DMS53 treated with DMSO at 0.1 percent for 48 hours (cell line): ENCODE data around the gene ALG1.
"Not testable (repeated sequence)": the region's sequence is repeated elsewhere in the genome, so short reads cannot be mapped to it uniquely, and the experiment has no call there.

Experiments used
- DNase-seq: peaks from one replicate; lab custom pipeline; 2025; ENCODE audit not compliant: unreplicated experiment; lab: John Stamatoyannopoulos, UW

Gene ALG1

DNA sequence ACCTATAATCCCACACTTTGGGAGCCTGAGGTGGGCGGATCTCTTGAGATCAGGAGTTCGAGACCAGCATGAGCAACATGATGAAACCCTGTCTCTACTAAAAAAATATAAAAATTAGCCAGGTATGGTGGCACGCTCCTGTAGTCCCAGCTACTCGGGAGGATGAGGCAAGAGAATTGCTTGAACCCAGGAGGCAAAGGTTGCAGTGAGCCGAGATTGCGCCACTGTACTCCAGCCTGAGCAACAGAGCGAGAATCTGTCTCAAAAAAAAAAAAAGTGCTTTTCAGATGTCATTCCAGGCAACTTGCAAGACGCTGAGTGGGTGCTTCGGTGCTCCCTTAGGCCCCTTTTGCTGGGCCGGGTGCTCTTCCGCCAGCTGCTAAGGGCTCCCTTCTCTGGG, 27.1 kb upstream of the ALG1 start:
- DNase-seq = not testable (repeated sequence)

GRCh38 chr16:5045499-5046115, 26.0 kb upstream of the ALG1 start:
- no peak for DNase-seq

DNA sequence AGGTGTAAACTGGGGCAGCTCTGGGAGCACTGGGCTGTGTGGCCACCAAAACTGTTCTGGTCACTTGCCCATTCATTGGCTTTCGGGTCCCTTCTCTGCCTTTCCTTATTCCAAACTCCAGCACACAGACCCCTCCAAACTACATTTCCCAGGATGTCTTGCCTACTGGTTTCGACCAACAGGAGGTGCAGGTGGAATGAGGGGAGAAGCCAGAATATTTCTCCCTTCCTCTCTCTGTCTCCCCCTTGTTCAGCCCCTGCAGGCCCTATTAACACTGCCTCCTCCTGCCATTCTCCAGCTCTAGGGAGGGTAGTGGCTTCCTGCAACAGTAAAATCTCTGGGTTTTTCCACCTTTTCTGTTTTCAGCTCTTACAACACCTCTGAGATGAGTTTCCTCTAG, 24.7 kb upstream of the ALG1 start:
- DNase-seq = no peak

DNA sequence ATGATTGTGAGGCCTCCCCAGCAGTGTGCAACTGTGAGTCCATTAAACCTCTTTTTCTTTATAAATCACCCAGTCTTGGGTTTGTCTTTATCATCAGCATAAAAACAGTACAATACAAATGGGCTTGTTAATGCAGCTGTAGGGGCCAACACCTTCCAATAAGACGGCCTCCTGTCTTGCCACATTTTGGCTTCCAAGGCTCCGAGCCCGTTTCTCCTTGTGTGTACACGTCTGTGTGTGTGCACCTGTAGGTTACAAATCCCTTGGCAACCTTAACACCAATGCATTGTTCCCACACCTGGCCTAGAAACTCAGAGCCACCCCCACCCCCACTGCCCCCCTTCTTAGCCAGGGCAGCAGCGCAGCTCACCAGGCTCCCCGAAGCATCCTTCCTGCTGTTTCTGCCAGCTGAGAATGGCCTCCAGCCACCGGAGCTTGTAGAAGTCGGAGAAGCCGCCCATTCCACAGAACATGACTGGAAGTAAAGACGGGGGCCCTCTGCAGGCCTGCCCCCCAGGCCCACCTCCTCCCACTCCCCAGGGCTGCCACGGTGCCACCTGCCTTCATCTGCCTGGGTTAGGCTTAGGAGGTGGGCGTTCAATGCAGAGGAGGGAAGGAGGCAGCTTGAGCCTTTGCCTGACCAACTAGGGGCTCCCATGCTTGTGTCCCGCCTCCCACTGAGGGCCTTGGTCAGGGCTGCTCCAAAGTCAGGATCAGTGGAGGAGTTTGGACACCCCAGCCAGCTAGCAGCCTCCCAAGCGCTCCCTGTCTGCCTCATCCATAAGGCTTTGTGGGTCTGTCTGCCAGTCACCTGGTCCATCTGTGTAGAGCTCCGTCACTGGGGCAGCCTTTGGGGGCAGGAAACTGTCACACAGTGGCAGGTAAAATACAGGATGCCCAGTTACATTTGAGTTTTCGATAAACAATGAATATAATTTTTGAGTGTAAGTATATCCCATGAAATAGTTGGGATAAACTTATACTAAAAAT, 16.5 kb upstream of the ALG1 start:
- DNase-seq = no peak

- no peak for DNase-seq
Measured at GRCh38 chr16:5056352-5056751, 15.3 kb upstream of the ALG1 start.

DNA sequence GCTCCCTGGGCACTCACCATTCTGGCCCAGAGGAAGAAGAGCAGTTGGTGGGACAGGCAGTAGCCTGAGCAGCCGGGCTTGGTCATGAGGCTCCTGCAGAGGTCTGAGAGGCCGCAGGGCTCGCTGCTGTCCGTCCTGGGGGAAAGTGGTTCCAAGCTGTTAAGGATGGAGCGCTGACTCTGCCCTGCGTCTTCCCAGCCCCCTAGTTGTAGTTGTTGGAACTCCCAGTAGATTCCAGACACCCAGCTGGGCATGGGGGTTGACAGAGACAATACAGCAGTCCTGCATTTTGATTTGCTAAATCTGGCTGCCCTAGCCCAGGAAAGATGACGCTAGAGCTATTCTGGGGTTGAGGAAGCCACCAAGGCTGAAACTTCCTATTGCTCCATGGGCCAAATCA, 13.2 kb upstream of the ALG1 start:
- DNase-seq = no peak

DNA sequence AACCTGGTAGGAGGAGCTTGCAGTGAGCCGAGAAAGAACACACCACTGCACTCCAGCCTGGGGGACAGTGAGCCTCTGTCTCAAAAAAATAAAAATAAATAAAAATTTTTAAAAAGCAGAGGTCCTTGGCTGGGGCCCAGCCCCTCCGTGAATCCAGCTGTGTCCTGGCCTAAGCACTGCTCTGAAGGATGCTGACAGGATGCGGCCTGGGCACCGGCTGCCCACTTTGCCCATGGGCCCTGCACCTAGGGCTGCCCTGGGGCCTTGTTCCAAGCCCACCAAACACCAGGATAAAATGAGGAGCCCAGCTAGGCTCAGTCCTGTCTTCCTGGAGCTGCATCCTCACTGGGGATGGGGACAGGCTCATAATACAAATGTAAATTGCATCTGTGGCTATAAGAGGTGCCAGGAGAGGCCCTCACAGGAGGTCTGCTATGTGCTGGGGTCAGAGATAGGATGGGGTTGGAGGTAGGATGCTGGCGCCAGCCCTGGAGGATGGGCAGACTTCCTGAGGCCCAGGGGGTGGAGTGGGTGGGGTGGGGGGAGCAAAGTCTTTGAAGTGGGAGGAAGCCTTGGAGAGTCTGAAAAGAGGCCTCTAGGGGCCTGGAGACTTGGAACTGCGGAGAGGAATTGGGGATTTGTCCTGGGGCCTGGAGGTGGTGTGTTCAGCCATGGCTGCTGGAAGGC, 12.1 kb upstream of the ALG1 start:
- no peak for DNase-seq

GRCh38 chr16:5060073-5060641, 11.5 kb upstream of the ALG1 start:
- no peak for DNase-seq

GRCh38 chr16:5062051-5062450, 9.6 kb upstream of the ALG1 start:
- no peak for DNase-seq

DNA sequence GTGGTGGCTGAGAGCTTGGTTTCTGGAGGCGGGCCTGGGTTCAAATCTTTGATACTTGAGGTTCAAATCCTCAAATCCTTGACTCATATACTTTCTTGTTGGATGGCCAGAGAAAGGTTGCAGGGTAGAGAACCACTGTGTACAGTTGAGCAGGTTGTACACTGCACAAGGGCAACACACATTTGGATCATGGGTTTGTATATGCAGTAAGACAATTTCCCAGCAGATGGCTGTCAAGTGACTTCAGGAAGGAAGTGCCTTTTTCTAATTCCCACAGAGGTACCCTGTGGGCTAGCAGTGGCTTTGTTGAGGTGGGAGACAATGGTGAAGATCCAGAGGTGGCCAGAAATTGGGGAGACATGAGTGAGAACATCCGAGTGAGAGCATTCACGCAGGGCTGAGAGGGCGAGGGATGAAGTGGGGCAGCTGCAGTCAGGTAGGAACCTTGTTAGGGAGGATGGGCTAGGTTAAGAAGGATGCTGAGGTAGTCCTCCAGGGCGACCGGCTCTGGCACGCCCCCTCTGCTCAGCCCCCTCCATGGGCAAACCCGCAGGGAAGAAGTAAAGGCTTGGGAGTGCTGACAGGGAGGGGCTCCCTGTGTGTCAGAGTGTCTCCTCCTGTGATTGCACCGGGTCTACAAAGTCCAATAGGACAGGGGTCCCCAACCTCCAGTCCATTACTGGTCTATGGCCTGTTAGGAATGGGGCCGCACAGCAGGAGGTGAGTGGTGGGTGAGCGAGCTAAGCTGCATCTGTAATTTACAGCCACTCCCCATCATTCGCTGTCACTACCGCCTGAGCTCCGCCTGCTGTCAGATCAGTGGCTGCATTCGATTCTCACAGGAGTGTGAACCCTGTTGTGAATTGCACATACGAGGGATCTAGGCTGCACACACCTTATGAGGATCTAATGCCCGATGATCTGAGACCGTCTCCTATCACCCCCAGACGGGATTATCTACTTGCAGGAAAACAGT, 8.6 kb upstream of the ALG1 start:
- DNase-seq = no peak

- DNase-seq = no peak
Measured at GRCh38 chr16:5064915-5065314, 6.7 kb upstream of the ALG1 start.

DNA sequence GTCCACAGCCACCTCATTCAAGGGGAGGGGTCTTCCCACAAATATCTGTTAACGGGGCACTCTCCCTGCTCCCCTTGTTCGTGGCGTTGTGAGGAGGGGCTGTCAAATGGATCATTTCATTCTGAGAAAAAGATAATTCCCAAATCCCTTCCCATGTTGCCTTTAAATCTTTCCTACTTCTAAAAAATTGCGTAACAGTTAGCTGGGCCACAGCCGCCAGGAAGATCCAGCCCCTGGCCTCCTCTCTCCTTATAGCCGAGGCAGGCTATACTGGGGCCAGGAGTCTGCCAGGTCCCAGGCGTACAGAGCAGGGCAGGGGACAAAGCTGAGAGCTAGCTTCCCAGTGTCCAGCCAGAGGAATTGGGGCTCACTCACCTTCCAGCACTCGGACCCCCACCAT, 6.3 kb upstream of the ALG1 start:
- DNase-seq = no peak

GRCh38 chr16:5065813-5066212, 5.8 kb upstream of the ALG1 start, which contains the start of gene C16orf89:
TSS of gene C16orf89 (minus strand) at chr16:5065956. CDS start at chr16:5065908, 48 bp downstream.
- DNase-seq = no peak

GRCh38 chr16:5066511-5066910, 5.1 kb upstream of the ALG1 start:
- DNase-seq = no peak

GRCh38 chr16:5069048-5069447, 2.6 kb upstream of the ALG1 start:
- DNase-seq = no peak

DNA sequence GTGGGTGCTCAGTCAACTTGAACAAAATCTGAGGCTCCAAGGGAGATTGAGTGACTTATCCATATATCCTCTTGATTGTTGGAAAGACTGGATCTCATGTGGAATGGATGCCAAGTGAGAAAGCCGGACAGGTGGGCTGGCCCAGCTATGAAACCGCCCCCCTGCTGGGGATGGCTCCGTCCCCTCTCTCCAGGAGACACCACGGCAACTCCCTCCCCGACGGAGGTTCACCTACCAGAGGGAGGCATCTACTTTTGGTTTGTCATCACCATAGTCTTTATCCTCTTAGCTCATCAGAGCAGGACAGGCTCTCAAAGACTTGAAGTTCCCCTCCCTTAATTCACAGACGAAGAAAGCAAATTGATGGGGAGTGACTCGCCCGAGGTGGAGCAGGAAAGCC, 1.8 kb upstream of the ALG1 start:
- no peak for DNase-seq

DNA sequence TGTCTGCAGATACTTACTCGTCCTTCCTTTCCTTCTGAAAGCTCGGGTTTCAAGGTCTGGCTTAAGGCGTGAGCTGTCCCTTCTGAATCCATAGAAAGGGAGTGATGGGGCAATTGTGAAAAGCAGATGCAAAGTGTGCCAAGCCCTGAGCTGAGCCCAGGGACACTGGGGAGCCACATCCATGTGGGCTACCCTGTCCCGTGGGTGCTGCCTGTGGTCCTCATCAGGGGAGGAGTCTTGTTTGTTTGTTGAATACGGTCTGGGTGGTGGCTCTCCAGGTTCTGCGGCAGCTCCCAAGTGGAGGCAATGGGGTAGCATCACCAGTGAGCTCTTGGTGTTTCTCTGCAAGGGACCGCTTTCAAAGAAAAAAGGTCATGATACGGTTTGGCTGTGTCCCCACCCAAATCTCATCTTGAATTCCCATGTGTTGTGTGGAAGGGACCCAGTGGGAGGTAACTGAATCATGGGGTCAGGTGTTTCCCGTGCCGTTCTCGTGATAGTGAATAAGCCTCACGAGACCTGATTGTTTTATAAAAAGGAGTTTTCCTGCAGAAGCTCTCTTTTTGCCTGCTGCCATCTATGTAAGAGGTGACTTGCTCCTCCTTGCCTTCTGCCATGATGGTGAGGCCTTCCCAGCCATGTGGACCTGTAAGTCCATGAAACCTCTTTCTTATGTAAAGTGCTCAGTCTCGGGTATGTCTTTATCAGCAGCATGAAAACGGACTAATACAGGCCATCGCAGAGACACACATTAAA, 1.0 kb upstream of the ALG1 start:
- no peak for DNase-seq

DNA sequence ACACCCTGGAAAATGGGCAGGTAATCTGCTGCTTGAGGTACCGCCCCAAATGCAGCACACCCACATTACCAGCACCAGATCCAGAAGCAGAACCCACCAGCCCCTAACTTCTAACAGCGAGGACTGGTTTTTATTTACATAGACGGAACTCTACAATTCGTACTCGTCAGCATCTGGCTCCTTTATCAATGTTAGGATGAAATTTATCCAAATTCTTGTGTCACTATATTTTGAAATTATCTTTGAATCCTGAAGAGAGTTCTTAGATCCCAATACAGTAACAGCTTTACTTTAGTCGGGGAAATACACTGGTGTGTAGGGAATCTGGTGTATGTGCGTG, 332 bp upstream of the ALG1 start:
- DNase-seq = no peak
